ENCODE data around the gene ZNF577.
"Not testable (repeated sequence)": the region's sequence is repeated elsewhere in the genome, so short reads cannot be mapped to it uniquely, and the experiment has no call there.

Gene ZNF577

DNA sequence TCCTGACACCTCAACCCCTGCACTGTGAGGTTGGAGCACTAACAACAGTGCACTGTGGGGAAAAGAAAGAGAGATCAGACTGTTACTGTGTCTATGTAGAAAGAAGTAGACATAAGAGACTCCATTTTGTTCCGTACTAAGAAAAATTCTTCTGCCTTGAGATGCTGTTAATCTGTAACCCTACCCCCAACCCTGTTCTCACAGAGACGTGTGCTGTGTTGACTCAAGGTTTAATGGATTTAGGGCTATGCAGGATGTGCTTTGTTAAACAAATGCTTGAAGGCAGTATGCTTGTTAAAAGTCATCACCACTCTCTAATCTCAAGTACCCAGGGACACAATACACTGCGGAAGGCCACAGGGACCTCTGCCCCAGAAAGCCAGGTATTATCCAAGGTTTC, 17.9 kb upstream of the ZNF577 start:
- H3K9me3 ChIP-seq (ENCODE audit: control insufficient read depth, low read length); H3K4me1 ChIP-seq; H3K4me2 ChIP-seq (ENCODE audit: low read length); H3K36me3 ChIP-seq (ENCODE audit: control insufficient read depth, insufficient read depth, low read length); H3K9ac ChIP-seq; H3K27ac ChIP-seq; H3K27me3 ChIP-seq (ENCODE audit: control insufficient read depth, insufficient read depth, low read length); H3K4me3 ChIP-seq (ENCODE audit: low read depth, low read length): not testable (repeated sequence)
- Histone ChIP-seq H3K79me2 (peaks cover 28% of the 10 kb centered on the region), H2AFZ (peak overlapping the region; percentile 96)

DNA sequence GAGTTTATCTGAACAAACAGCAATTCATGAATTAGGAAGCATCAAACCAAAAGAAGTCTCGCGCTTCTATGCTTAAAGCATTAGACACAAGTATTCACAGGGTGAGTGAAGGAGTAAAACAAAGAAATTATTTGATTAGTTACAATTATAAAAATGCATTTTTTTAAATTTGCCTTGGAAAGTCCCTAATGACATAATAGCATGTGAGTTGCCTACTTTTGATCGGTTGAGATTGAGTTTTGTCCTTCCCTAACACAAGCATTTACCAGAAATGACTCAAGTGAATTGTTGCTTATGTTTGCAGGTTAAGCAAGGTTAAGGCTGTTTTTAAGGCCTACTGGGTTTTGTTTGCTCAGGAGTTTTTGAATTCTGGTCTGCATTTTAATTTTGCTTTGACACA, 17.5 kb upstream of the ZNF577 start:
- Histone ChIP-seq H3K4me3 (ENCODE audit: low read depth, low read length) (peak overlapping the region; percentile 90), H3K27ac (no peak overlapping the region)

DNA sequence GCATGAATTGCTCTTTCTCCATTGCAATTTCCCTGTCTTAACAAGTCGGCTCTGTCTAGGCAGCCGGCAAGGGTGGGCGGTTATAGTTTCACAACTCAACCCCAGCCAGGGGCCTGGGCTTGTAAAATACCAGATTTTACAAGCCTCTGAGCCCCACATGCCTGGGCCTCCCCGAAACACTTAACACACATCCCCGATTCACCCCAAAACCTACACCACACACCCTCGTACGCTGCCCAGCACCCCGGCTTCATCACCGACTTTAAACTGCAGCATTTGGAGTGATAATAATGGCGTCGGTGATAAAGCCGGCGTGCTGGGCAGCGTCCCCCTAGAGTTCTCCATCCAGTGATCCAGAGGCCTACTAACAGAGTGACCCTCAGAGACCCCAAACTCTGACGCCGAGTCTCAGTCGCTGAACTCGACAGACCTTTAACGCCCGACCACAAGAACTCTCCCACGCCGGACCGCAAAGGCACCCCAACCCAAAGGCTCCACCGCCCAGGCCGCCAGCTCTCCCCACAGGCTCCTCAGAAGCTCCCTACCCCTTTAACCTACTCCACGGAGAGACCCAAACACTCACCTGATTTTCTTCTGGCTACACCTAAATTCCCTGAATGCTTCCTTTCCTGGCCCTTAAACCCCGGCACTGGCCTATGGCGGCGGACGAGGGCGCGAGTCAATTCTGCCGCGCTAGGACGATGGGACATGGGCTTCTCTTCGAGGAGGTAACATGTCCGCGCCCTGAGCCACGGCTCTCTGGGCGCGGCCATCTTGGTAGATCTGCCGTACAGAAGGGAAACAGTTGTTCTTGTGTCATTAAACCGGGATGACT, 16.8 kb upstream of the ZNF577 start, which contains the start of gene ZNF649:
TSS of gene ZNF649 (minus strand) at position 687 of the 835 bp plus-strand sequence. CDS start 4,910 bp downstream, outside the sequence.
- Histone ChIP-seq H3K79me2 (peaks cover 33% of the 10 kb centered on the region), H3K27ac (peak within 1 kb of the TSS; percentile 94), H3K4me1 (peaks cover 4% of the 10 kb centered on the region), H3K4me2 (ENCODE audit: low read length) (peak within 1 kb of the TSS; percentile 70), H3K9ac (peak within 1 kb of the TSS; percentile 95), H3K36me3 (ENCODE audit: control insufficient read depth, insufficient read depth, low read length) (no peaks in the 10 kb centered on the region), H2AFZ (peak within 1 kb of the TSS; percentile 96), H3K27me3 (ENCODE audit: control insufficient read depth, insufficient read depth, low read length) (no peaks in the 10 kb centered on the region), H3K4me3 (ENCODE audit: low read depth, low read length) (peak within 1 kb of the TSS; percentile 90), H3K9me3 (ENCODE audit: control insufficient read depth, low read length) (no peaks in the 10 kb centered on the region)
- TF ChIP-seq, protein P1, sequence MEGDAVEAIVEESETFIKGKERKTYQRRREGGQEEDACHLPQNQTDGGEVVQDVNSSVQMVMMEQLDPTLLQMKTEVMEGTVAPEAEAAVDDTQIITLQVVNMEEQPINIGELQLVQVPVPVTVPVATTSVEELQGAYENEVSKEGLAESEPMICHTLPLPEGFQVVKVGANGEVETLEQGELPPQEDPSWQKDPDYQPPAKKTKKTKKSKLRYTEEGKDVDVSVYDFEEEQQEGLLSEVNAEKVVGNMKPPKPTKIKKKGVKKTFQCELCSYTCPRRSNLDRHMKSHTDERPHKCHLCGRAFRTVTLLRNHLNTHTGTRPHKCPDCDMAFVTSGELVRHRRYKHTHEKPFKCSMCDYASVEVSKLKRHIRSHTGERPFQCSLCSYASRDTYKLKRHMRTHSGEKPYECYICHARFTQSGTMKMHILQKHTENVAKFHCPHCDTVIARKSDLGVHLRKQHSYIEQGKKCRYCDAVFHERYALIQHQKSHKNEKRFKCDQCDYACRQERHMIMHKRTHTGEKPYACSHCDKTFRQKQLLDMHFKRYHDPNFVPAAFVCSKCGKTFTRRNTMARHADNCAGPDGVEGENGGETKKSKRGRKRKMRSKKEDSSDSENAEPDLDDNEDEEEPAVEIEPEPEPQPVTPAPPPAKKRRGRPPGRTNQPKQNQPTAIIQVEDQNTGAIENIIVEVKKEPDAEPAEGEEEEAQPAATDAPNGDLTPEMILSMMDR (IDR thresholded peaks at IDR 0.05), result no peak

More for the DNA sequence above, 17.5 kb upstream of the ZNF577 start:
- H3K9ac ChIP-seq, result no peak overlapping the region
- no peaks in the 10 kb centered on the region for H3K9me3 ChIP-seq (ENCODE audit: control insufficient read depth, low read length)
- peak overlapping the region; percentile 96 for H2AFZ ChIP-seq
- peaks cover 32% of the 10 kb centered on the region for H3K79me2 ChIP-seq
- H3K4me1 ChIP-seq, result peaks cover 4% of the 10 kb centered on the region
- peak overlapping the region; percentile 70 for H3K4me2 ChIP-seq (ENCODE audit: low read length)
- no peaks in the 10 kb centered on the region for H3K36me3 ChIP-seq (ENCODE audit: control insufficient read depth, insufficient read depth, low read length)
- no peaks in the 10 kb centered on the region for H3K27me3 ChIP-seq (ENCODE audit: control insufficient read depth, insufficient read depth, low read length)
- TF ChIP-seq, protein P1 (IDR thresholded peaks at IDR 0.05), result no peak

DNA sequence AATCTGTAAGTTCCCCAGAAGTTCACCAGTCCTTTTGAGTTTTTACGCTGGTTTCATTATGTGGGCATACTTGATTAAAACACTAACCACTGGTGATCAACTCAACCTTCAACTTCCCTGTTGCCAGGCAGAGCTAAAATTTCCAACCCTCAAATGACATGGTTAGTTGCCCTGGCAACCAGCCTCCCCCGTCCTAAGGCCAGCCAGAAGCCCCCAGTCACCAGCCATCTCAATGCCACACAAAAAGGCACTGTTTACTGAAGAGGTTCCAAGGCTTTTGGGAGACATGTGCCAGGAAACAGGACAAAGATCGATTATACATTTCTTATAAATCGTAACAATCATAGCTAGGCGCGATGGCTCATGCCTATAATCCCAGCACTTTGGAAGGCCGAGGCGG, 15.4 kb upstream of the ZNF577 start:
- TF ChIP-seq, protein P1 (IDR thresholded peaks at IDR 0.05), result no peak
- Histone ChIP-seq H3K9ac (no peak overlapping the region), H2AFZ (no peak overlapping the region), H3K79me2 (peaks cover 35% of the 10 kb centered on the region), H3K4me2 (ENCODE audit: low read length) (no peak overlapping the region), H3K4me1 (peaks cover 4% of the 10 kb centered on the region), H3K27me3 (ENCODE audit: control insufficient read depth, insufficient read depth, low read length) (no peaks in the 10 kb centered on the region), H3K4me3 (ENCODE audit: low read depth, low read length) (peak overlapping the region; percentile 90), H3K9me3 (ENCODE audit: control insufficient read depth, low read length) (no peaks in the 10 kb centered on the region), H3K27ac (no peak overlapping the region), H3K36me3 (ENCODE audit: control insufficient read depth, insufficient read depth, low read length) (no peaks in the 10 kb centered on the region)

DNA sequence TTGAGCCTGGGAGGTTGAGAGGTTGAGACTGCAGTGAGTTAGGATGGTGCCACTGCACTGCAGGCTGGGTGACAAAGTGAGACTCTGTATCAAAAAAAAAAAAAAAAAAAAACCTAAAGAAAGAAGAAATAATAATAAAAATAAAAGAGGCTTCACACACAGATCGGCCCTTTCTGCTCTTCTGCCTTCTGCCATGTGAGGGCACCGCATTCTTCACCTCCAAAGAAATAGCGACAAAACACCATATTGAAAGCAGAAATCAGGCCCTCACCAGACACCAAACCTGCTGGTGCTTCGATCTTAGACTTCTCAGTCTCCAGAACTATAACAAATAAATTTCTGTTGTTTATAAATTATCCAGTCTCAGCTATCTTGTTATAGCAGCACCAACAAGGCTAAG, 14.1 kb upstream of the ZNF577 start:
- TF ChIP-seq, protein P1 (IDR thresholded peaks at IDR 0.05), result no peak
- Histone ChIP-seq H3K9me3 (ENCODE audit: control insufficient read depth, low read length) (no peaks in the 10 kb centered on the region), H3K9ac (no peak overlapping the region), H3K36me3 (ENCODE audit: control insufficient read depth, insufficient read depth, low read length) (no peaks in the 10 kb centered on the region), H3K4me2 (ENCODE audit: low read length) (no peak overlapping the region), H3K27me3 (ENCODE audit: control insufficient read depth, insufficient read depth, low read length) (no peaks in the 10 kb centered on the region), H3K79me2 (peaks cover 37% of the 10 kb centered on the region), H3K27ac (no peak overlapping the region), H3K4me1 (peaks cover 4% of the 10 kb centered on the region), H2AFZ (no peak overlapping the region), H3K4me3 (ENCODE audit: low read depth, low read length) (no peak overlapping the region)

All from parathyroid adenoma (tissue), 2 donors.